ENCODE data around the gene ROMO1.

DNA sequence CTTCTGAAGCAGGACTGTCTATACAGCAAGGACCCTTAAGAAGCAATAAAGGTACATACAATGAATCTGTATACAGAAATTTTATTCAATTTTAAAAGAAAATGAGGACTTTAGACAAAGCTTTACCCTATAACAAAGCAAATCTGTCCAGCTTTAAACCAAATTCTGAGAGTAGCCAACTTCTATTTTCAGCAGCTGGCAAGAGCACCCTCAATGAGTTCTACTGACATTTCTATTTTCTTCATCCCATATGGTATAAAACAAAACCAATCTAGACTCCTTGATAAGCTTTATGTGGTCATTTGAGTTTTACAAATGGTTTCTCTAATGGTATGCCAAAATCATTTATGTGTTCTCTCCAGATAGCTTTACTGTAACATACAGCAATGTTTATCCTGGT lies 47.2 kb upstream of the ROMO1 start:
- TF ChIP-seq EP300 (IDR thresholded peaks at IDR 0.05; ENCODE audit: borderline replicate concordance), result no peak
- TF ChIP-seq, protein P1, sequence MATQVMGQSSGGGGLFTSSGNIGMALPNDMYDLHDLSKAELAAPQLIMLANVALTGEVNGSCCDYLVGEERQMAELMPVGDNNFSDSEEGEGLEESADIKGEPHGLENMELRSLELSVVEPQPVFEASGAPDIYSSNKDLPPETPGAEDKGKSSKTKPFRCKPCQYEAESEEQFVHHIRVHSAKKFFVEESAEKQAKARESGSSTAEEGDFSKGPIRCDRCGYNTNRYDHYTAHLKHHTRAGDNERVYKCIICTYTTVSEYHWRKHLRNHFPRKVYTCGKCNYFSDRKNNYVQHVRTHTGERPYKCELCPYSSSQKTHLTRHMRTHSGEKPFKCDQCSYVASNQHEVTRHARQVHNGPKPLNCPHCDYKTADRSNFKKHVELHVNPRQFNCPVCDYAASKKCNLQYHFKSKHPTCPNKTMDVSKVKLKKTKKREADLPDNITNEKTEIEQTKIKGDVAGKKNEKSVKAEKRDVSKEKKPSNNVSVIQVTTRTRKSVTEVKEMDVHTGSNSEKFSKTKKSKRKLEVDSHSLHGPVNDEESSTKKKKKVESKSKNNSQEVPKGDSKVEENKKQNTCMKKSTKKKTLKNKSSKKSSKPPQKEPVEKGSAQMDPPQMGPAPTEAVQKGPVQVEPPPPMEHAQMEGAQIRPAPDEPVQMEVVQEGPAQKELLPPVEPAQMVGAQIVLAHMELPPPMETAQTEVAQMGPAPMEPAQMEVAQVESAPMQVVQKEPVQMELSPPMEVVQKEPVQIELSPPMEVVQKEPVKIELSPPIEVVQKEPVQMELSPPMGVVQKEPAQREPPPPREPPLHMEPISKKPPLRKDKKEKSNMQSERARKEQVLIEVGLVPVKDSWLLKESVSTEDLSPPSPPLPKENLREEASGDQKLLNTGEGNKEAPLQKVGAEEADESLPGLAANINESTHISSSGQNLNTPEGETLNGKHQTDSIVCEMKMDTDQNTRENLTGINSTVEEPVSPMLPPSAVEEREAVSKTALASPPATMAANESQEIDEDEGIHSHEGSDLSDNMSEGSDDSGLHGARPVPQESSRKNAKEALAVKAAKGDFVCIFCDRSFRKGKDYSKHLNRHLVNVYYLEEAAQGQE (IDR thresholded peaks at IDR 0.05; ENCODE audit: low read depth), result no peak
